ENCODE results near the gene CLCNKA.

- TF ChIP-seq, protein P1, sequence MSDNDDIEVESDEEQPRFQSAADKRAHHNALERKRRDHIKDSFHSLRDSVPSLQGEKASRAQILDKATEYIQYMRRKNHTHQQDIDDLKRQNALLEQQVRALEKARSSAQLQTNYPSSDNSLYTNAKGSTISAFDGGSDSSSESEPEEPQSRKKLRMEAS (IDR thresholded peaks at IDR 0.05): no peak
- TF ChIP-seq ZFX (IDR thresholded peaks at IDR 0.05) (peak; percentile 35; the same call in 1 of the 2 replicates), EZH2 (IDR thresholded peaks at IDR 0.05) (no peak), POLR2A (IDR thresholded peaks at IDR 0.05; ENCODE audit: borderline replicate concordance, extremely low read depth, insufficient read depth, insufficient read length) (no peak), EGR1 (IDR thresholded peaks at IDR 0.05; ENCODE audit: low read depth) (no peak), EZH2phosphoT487 (IDR thresholded peaks at IDR 0.05; ENCODE audit: borderline replicate concordance) (no peak), RAD21 (IDR thresholded peaks at IDR 0.05; ENCODE audit: low read depth) (no peak), ZBTB33 (IDR thresholded peaks at IDR 0.05; ENCODE audit: extremely low read depth, insufficient replicate concordance, low read length) (no peak), JUND (IDR thresholded peaks at IDR 0.05) (no peak), ZNF274 (IDR thresholded peaks at IDR 0.05; ENCODE audit: low read depth, low read length) (no peak), POLR2AphosphoS5 (IDR thresholded peaks at IDR 0.05; ENCODE audit: low read depth, low read length) (no peak)
- TF ChIP-seq, protein P2, sequence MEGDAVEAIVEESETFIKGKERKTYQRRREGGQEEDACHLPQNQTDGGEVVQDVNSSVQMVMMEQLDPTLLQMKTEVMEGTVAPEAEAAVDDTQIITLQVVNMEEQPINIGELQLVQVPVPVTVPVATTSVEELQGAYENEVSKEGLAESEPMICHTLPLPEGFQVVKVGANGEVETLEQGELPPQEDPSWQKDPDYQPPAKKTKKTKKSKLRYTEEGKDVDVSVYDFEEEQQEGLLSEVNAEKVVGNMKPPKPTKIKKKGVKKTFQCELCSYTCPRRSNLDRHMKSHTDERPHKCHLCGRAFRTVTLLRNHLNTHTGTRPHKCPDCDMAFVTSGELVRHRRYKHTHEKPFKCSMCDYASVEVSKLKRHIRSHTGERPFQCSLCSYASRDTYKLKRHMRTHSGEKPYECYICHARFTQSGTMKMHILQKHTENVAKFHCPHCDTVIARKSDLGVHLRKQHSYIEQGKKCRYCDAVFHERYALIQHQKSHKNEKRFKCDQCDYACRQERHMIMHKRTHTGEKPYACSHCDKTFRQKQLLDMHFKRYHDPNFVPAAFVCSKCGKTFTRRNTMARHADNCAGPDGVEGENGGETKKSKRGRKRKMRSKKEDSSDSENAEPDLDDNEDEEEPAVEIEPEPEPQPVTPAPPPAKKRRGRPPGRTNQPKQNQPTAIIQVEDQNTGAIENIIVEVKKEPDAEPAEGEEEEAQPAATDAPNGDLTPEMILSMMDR (IDR thresholded peaks at IDR 0.05 in 2 of 3, conservative IDR thresholded peaks at IDR 0.05 in 1 of 3; ENCODE audit: borderline replicate concordance in 1 of 3, insufficient read depth in 1 of 3, low read depth in 2 of 3, low read length in 2 of 3): no peak
- TF ChIP-seq, protein P3, sequence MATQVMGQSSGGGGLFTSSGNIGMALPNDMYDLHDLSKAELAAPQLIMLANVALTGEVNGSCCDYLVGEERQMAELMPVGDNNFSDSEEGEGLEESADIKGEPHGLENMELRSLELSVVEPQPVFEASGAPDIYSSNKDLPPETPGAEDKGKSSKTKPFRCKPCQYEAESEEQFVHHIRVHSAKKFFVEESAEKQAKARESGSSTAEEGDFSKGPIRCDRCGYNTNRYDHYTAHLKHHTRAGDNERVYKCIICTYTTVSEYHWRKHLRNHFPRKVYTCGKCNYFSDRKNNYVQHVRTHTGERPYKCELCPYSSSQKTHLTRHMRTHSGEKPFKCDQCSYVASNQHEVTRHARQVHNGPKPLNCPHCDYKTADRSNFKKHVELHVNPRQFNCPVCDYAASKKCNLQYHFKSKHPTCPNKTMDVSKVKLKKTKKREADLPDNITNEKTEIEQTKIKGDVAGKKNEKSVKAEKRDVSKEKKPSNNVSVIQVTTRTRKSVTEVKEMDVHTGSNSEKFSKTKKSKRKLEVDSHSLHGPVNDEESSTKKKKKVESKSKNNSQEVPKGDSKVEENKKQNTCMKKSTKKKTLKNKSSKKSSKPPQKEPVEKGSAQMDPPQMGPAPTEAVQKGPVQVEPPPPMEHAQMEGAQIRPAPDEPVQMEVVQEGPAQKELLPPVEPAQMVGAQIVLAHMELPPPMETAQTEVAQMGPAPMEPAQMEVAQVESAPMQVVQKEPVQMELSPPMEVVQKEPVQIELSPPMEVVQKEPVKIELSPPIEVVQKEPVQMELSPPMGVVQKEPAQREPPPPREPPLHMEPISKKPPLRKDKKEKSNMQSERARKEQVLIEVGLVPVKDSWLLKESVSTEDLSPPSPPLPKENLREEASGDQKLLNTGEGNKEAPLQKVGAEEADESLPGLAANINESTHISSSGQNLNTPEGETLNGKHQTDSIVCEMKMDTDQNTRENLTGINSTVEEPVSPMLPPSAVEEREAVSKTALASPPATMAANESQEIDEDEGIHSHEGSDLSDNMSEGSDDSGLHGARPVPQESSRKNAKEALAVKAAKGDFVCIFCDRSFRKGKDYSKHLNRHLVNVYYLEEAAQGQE (IDR thresholded peaks at IDR 0.05; ENCODE audit: low read depth): no peak
Observed at GRCh38 chr1:16017461-16018303, 4.2 kb upstream of the CLCNKA start, which contains the start of gene HSPB7.
